ENCODE results near the gene COL23A1. TPM values are rescaled to one million over a fixed set of nuclear protein-coding genes. Genes with fewer than 3 reads are reported as not detected.

COL23A1 gene
- polyA plus RNA-seq, 3 donors, result 0.11 to 0.21 TPM; not detected in 1

DNA sequence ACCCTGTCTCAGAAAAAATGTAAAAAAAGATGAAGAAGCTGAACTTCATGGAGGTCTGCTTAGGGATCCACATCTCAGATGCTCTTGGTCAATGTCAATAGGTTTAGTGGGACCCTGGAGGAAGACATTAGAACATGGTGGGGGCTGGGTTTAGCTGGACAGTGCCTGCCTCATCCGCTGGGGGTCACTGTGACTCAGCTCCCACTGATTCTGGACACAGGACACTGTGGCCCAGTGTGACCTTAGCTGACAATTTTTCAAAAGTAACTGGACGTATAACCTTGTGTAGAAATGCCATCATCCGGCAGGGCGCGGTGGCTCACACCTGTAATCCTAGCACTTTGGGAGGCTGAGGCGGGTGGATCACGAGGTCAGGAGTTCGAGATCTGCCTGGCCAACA lies 393.2 kb downstream of the COL23A1 start:
- H3K9me3 ChIP-seq (replicated peaks in 1 of 2; ENCODE audit: control insufficient read depth in 1 of 2, insufficient read depth in 1 of 2, low read length in 2 of 2), result no peaks in the 10 kb centered on the region
- no peaks in the 10 kb centered on the region for H3K79me2 ChIP-seq (ENCODE audit: insufficient read depth, low read length)
- no peak overlapping the region for H3K9ac ChIP-seq (ENCODE audit: insufficient read depth, low read length, poor library complexity, severe bottlenecking)
- no peak overlapping the region for H3K27ac Mint-ChIP-seq
- peaks cover 0 to 4% (median 2%) of the 10 kb centered on the region in 7 donors for H3K9me3 Mint-ChIP-seq
- no peaks in the 10 kb centered on the region for H4K20me1 ChIP-seq (ENCODE audit: insufficient read depth, low read length)
- no peaks in the 10 kb centered on the region for H3K36me3 Mint-ChIP-seq
- 98% methylated on average over 5 of the region's 8 CpGs for WGBS (ENCODE audit: insufficient coverage)
- H3K4me1 Mint-ChIP-seq, result peaks cover 36% of the 10 kb centered on the region
- intact Hi-C loops (cut with micrococcal nuclease), result no loop called here
- H3K27me3 ChIP-seq (ENCODE audit: control insufficient read depth in 2 of 2, insufficient read depth in 2 of 2, low read length in 2 of 2), result no peaks in the 10 kb centered on the region
- H3K4me3 ChIP-seq (replicated peaks in 1 of 3; ENCODE audit: low read depth in 2 of 3, low read length in 3 of 3), result no peak overlapping the region
- no peak overlapping the region for H3K4me2 ChIP-seq (replicated peaks; ENCODE audit: extremely low read depth, low read length, poor library complexity, severe bottlenecking)
- H3K27ac ChIP-seq (ENCODE audit: low read depth in 1 of 2, low read length in 2 of 2), result no peak overlapping the region
- no peak for DNase-seq
- peak; percentile 30 for TF ChIP-seq CTCF (IDR thresholded peaks at IDR 0.05)
- H3K4me1 ChIP-seq (ENCODE audit: control insufficient read depth in 1 of 2, insufficient read depth in 2 of 2, low read length in 2 of 2), result peaks cover 19 to 23% of the 10 kb centered on the region in 2 donors
- H3K4me3 Mint-ChIP-seq, result no peak overlapping the region
- H3K36me3 ChIP-seq (replicated peaks in 1 of 2; ENCODE audit: control insufficient read depth in 1 of 2, insufficient read depth in 2 of 2, low read length in 2 of 2), result no peaks in the 10 kb centered on the region
- peaks cover 1 to 5% (median 2%) of the 10 kb centered on the region in 3 donors for H3K27me3 Mint-ChIP-seq (ENCODE audit: low read depth in 3 of 3)
- H2AFZ ChIP-seq (ENCODE audit: insufficient read depth, low read depth, low read length, poor library complexity, severe bottlenecking), result no peak overlapping the region

DNA sequence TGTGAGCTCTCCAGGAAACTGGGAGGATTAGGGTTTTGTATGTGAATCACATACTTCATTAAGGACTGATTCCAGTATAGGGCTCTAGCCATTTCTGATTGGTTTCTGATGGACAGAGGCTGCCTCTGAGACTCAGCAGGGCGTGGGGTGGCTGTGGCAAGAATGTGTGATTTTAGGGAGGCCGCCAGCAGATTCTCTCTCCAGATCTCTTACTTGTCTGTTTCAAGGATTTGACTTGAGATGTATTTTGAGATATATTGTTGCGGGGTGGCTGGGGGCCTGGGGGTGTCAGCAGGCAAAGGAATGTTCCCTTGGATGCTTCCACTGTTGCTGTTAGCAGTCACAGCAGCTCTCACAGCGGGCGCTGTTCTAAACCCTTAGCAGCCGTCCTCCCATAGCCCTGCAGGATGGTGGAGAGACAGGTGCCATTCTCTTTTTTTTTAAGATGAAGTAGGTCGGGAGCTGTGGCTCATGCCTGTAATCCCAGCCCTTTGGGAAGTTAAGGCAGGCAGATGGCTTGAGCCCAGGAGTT lies 393.8 kb downstream of the COL23A1 start:
- no peak overlapping the region for H3K27ac Mint-ChIP-seq
- Histone ChIP-seq H4K20me1 (ENCODE audit: insufficient read depth, low read length) (no peaks in the 10 kb centered on the region), H3K4me2 (replicated peaks; ENCODE audit: extremely low read depth, low read length, poor library complexity, severe bottlenecking) (no peak overlapping the region), H3K4me1 (ENCODE audit: control insufficient read depth in 1 of 2, insufficient read depth in 2 of 2, low read length in 2 of 2) (peaks cover 14 to 18% of the 10 kb centered on the region in 2 donors), H3K27ac (ENCODE audit: low read depth in 1 of 2, low read length in 2 of 2) (no peak overlapping the region), H3K36me3 (replicated peaks in 1 of 2; ENCODE audit: control insufficient read depth in 1 of 2, insufficient read depth in 2 of 2, low read length in 2 of 2) (no peaks in the 10 kb centered on the region), H2AFZ (ENCODE audit: insufficient read depth, low read depth, low read length, poor library complexity, severe bottlenecking) (no peak overlapping the region), H3K9me3 (replicated peaks in 1 of 2; ENCODE audit: control insufficient read depth in 1 of 2, insufficient read depth in 1 of 2, low read length in 2 of 2) (no peaks in the 10 kb centered on the region), H3K27me3 (ENCODE audit: control insufficient read depth in 2 of 2, insufficient read depth in 2 of 2, low read length in 2 of 2) (no peaks in the 10 kb centered on the region), H3K79me2 (ENCODE audit: insufficient read depth, low read length) (no peaks in the 10 kb centered on the region), H3K4me3 (replicated peaks in 1 of 3; ENCODE audit: low read depth in 2 of 3, low read length in 3 of 3) (no peak overlapping the region), H3K9ac (ENCODE audit: insufficient read depth, low read length, poor library complexity, severe bottlenecking) (no peak overlapping the region)
- H3K27me3 Mint-ChIP-seq (ENCODE audit: low read depth in 3 of 3), result peaks cover 1 to 7% (median 4%) of the 10 kb centered on the region in 3 donors
- intact Hi-C loops (cut with micrococcal nuclease), result no loop called here
- 100% methylated on average over 5 of the region's 7 CpGs for WGBS (ENCODE audit: insufficient coverage)
- H3K4me3 Mint-ChIP-seq, result no peak overlapping the region
- DNase-seq, result no peak
- H3K4me1 Mint-ChIP-seq, result peaks cover 30% of the 10 kb centered on the region
- no peak for TF ChIP-seq CTCF (IDR thresholded peaks at IDR 0.05)
- H3K36me3 Mint-ChIP-seq, result no peaks in the 10 kb centered on the region
- peaks cover 0 to 4% (median 2%) of the 10 kb centered on the region in 7 donors for H3K9me3 Mint-ChIP-seq
